Upper lobe of right lung (tissue), 1 donor: ENCODE measurements around the gene C1QL4. TPM values are rescaled to one million over a fixed set of nuclear protein-coding genes. Genes with fewer than 3 reads are reported as not detected.
A peak's percentile ranks its signal among the peaks of the same experiment; 100 is the strongest.

ENCODE experiments used
- ATAC-seq: fragments of 200-7000 bp; cut with Tn5 transposase; one replicate; pipeline ENCODE4 v1.9.1; 2020; ENCODE audit warnings: mild to moderate bottlenecking, moderate library complexity
- DNase-seq: peaks from one replicate; pipeline ENCODE4 v3.0.0-alpha.2; 2020
- H3K27ac ChIP-seq: fragments of 200-600 bp; one replicate; pipeline ENCODE4 v1.8.0; 2022
- H3K27me3 ChIP-seq: fragments of 200-600 bp; one replicate; pipeline ENCODE4 v1.8.0; 2022; ENCODE audit warnings: mild to moderate bottlenecking
- H3K36me3 ChIP-seq: fragments of 200-600 bp; one replicate; pipeline ENCODE4 v1.8.0; 2022
- H3K4me1 ChIP-seq: fragments of 200-600 bp; one replicate; pipeline ENCODE4 v1.8.0; 2022
- H3K4me3 ChIP-seq: fragments of 200-600 bp; one replicate; pipeline ENCODE4 v1.8.0; 2022; ENCODE audit warnings: mild to moderate bottlenecking
- H3K9me3 ChIP-seq: fragments of 200-600 bp; one replicate; pipeline ENCODE4 v1.8.0; 2022
- CTCF ChIP-seq: fragments of 200-600 bp; IDR thresholded peaks from one replicate; pipeline ENCODE4 v1.8.0; 2022; ENCODE audit warnings: antibody characterized with exemption
- intact Hi-C: fragments of 100-400 bp; cut with DNase I; formaldehyde crosslinking; loops from one replicate; pipeline ENCODE4 v1.11.0; 2022
- total RNA-seq: library from RNA; stranded (reverse); fragmentation: NEBNext Ultra II Directional; extraction: Animal tissue kit (Norgen Biotek cat#: 25700); gene quantifications from one replicate; pipeline ENCODE4 v1.2.1, GENCODE V29; 2021
- donor health status: DM: no; HTN: yes; CAD: no; lungs with severe emphysema.

C1QL4 gene
- total RNA-seq, 1 donor from 2014 or later, result not detected

- ATAC-seq (no peak), DNase-seq (peak; percentile 55)
- peaks cover 4% of the 10 kb centered on the region for H3K4me1 ChIP-seq
- intact Hi-C loops, result no loop called here
- H3K36me3 ChIP-seq, result no peaks in the 10 kb centered on the region
- no peak overlapping the region for H3K4me3 ChIP-seq
- no peaks in the 10 kb centered on the region for H3K9me3 ChIP-seq
- TF ChIP-seq CTCF, result no peak
- peaks cover 33% of the 10 kb centered on the region for H3K27me3 ChIP-seq
- H3K27ac ChIP-seq, result no peak overlapping the region
These were observed 6.2 kb downstream of the C1QL4 start for GRCh38 chr12:49330631-49331379.

- no peak for DNase-seq
These were observed 6.9 kb downstream of the C1QL4 start for GRCh38 chr12:49330032-49330619.

GRCh38 chr12:49328816-49329215 lies 8.2 kb downstream of the C1QL4 start:
- Histone ChIP-seq H3K27me3 (peaks cover 13% of the 10 kb centered on the region), H3K4me3 (no peak overlapping the region), H3K27ac (no peak overlapping the region), H3K4me1 (peaks cover 4% of the 10 kb centered on the region), H3K9me3 (no peaks in the 10 kb centered on the region), H3K36me3 (no peaks in the 10 kb centered on the region)
- ATAC-seq (no peak), DNase-seq (peak; percentile 39)
- no peak for TF ChIP-seq CTCF
- intact Hi-C loops, result no loop called here

More at GRCh38 chr12:49330032-49330619, 6.9 kb downstream of the C1QL4 start:
- ATAC-seq, result no peak
- H3K4me3 ChIP-seq, result no peak overlapping the region
- no peaks in the 10 kb centered on the region for H3K36me3 ChIP-seq
- intact Hi-C loops, result no loop called here
- H3K27me3 ChIP-seq, result peaks cover 26% of the 10 kb centered on the region
- TF ChIP-seq CTCF, result no peak
- H3K27ac ChIP-seq, result no peak overlapping the region
- no peaks in the 10 kb centered on the region for H3K9me3 ChIP-seq
- peaks cover 4% of the 10 kb centered on the region for H3K4me1 ChIP-seq

GRCh38 chr12:49327887-49328286 lies 9.1 kb downstream of the C1QL4 start:
- DNase-seq (no peak), ATAC-seq (no peak)
- Histone ChIP-seq H3K27me3 (peaks cover 4% of the 10 kb centered on the region), H3K4me1 (peaks cover 5% of the 10 kb centered on the region), H3K36me3 (no peaks in the 10 kb centered on the region), H3K9me3 (no peaks in the 10 kb centered on the region), H3K4me3 (no peak overlapping the region), H3K27ac (no peak overlapping the region)
- no peak for TF ChIP-seq CTCF
- intact Hi-C loops, result no loop called here

GRCh38 chr12:49327368-49327767 lies 9.6 kb downstream of the C1QL4 start:
- Histone ChIP-seq H3K27ac (no peak overlapping the region), H3K27me3 (no peaks in the 10 kb centered on the region), H3K9me3 (no peaks in the 10 kb centered on the region), H3K4me3 (no peak overlapping the region), H3K36me3 (no peaks in the 10 kb centered on the region), H3K4me1 (peaks cover 6% of the 10 kb centered on the region)
- no peak for ATAC-seq
- DNase-seq, result peak; percentile 5
- intact Hi-C loops, result no loop called here
- TF ChIP-seq CTCF, result no peak
